Esophagus mucosa (tissue), 1 donor: ENCODE results near the gene MYO18A. TPM values are rescaled to one million over a fixed set of nuclear protein-coding genes. Genes with fewer than 3 reads are reported as not detected.

Experiments used
- total RNA-seq: library from RNA; stranded (reverse); gene quantifications from one replicate; pipeline ENCODE4 v1.2.4, GENCODE V29; 2023
- donor health status: DM: yes; HTN: yes; CAD: no.

Gene MYO18A
- total RNA-seq, 1 donor from 2014 or later: 51.7 TPM

Other genes with a start within 250 kb of the MYO18A start
- 14.2 TPM for gene PHF12, start 228.9 kb downstream of the MYO18A start, total RNA-seq
- not detected for gene SEZ6, start 174.4 kb downstream of the MYO18A start, total RNA-seq
- gene PIPOX, start 137.3 kb downstream of the MYO18A start, total RNA-seq: 0.64 TPM
- not detected for gene CRYBA1, start 66.5 kb upstream of the MYO18A start, total RNA-seq
- 35.0 TPM for gene NUFIP2, start 113.8 kb upstream of the MYO18A start, total RNA-seq
- 33.8 TPM for gene TAOK1, start 210.0 kb upstream of the MYO18A start, total RNA-seq